Stomach (tissue), 9 donors: ENCODE results near the gene PDE3B. TPM values are rescaled to one million over a fixed set of nuclear protein-coding genes. Genes with fewer than 3 reads are reported as not detected.
"Not testable (repeated sequence)": the region's sequence is repeated elsewhere in the genome, so short reads cannot be mapped to it uniquely, and the experiment has no call there.

ENCODE experiments used
- DNase-seq, 2 donors: peaks; one replicate each; pipeline versions ENCODE4 v3.0.0 to v3.0.0-alpha.2; 2013 to 2019
- H3K27ac ChIP-seq, 5 donors: fragments of 200-600 bp in 4 of 5; sonication (generic) in 4 of 5; one replicate each; pipeline ENCODE4 v1.5.1; 2013 to 2019; ENCODE audit warnings: mild to moderate bottlenecking in 1 of 5, moderate library complexity in 1 of 5
- H3K27me3 ChIP-seq, 3 donors: fragments of 200-600 bp; sonication (generic); one replicate each; pipeline ENCODE4 v1.5.1; 2017 to 2019; ENCODE audit warnings: mixed run types in 1 of 3
- H3K36me3 ChIP-seq, 4 donors: fragments of 200-600 bp; sonication (generic); 1 replicate in 3 of 4; 2 replicates in 1 of 4; pipeline ENCODE4 v1.5.1; 2016 to 2019
- H3K4me1 ChIP-seq, 4 donors: fragments of 200-600 bp; sonication (generic); one replicate each; pipeline ENCODE4 v1.5.1; 2016 to 2019
- H3K4me3 ChIP-seq, 4 donors: fragments of 200-600 bp; sonication (generic) in 3 of 4; one replicate each; pipeline ENCODE4 v1.5.1; 2016 to 2019; ENCODE audit warnings: mild to moderate bottlenecking in 1 of 4
- H3K9me3 ChIP-seq, 4 donors: fragments of 200-600 bp; sonication (generic); one replicate each; pipeline ENCODE4 v1.5.1; 2016 to 2019
- EP300 ChIP-seq: sonication (generic); formaldehyde crosslinking; IDR thresholded peaks from one replicate; pipeline ENCODE4 v1.6.1; 2017; ENCODE audit warnings: antibody characterized with exemption
- POLR2A ChIP-seq, 4 donors: fragments of 450-650 bp; IDR thresholded peaks; one replicate each; pipeline ENCODE4 v1.6.1; 2016; ENCODE audit warnings: antibody characterized with exemption in 4 of 4, control low read depth in 2 of 4, mild to moderate bottlenecking in 1 of 4, moderate library complexity in 1 of 4
- POLR2AphosphoS5 ChIP-seq, 3 donors: sonication (generic); formaldehyde crosslinking; IDR thresholded peaks; one replicate each; pipeline ENCODE4 v1.6.1; 2016; ENCODE audit warnings: antibody characterized with exemption in 3 of 3
- WGBS, 5 donors: extraction: QIAGEN DNeasy Blood & Tissue Kit in 3 of 5; methylation state at CpG; one replicate each; pipeline versions ENCODE4 v1.1.5 to v1.1.7; 2013 to 2018; 5-methylcytosine and 5-hydroxymethylcytosine counted together
- intact Hi-C: fragments of 100-400 bp; cut with DNase I; formaldehyde crosslinking; loops from one replicate; pipeline ENCODE4 v1.15.1; 2023; ENCODE audit warnings: low total_unique reads
- polyA plus RNA-seq, 3 donors: library from polyadenylated mRNA; stranded (reverse); fragments of 200-250 nt; gene quantifications; one replicate each; pipeline ENCODE4 v1.2.3, GENCODE V29; 2013
- total RNA-seq, 5 donors: library from RNA; depleted of rRNA; stranded (reverse); fragments of >200 nt; gene quantifications; one replicate each; pipeline versions ENCODE4 v1.1.0 to v1.2.3, GENCODE V29; 2014 to 2016
- TF ChIP-seq, protein P1 (sequence below), 7 experiments: fragments of 450-650 bp in 4 of 7; fragments of 200-600 bp in 3 of 7; sonication (generic) in 3 of 7; IDR thresholded peaks; one replicate each; pipeline ENCODE4 v1.5.1; 2016 to 2019; ENCODE audit warnings: antibody characterized with exemption in 7 of 7, control low read depth in 2 of 7, mild to moderate bottlenecking in 1 of 7
- donor health status: healthy with polysubstance abuse.
- donor health status: Bipolar disorder and iron deficiency.
- donor health status: healthy.

PDE3B gene
- total and polyA plus RNA-seq, 8 donors, result 1.2 to 49.2 (median 14.2) TPM

GRCh38 chr11:14722496-14722895 is 78.9 kb downstream of the PDE3B start:
- DNase-seq, result no peak
- no peak overlapping the region for H3K4me3 ChIP-seq
- H3K4me1 ChIP-seq, result no peaks in the 10 kb centered on the region
- H3K36me3 ChIP-seq, result no peaks in the 10 kb centered on the region
- no peaks in the 10 kb centered on the region for H3K27me3 ChIP-seq
- H3K9me3 ChIP-seq, result no peaks in the 10 kb centered on the region
- no peak overlapping the region for H3K27ac ChIP-seq
- WGBS, 5 donors, result 80 to 93% (median 82%) methylated on average over 4 of the region's 4 CpGs
- intact Hi-C loops, result no loop called here
- TF ChIP-seq POLR2A (IDR thresholded peaks at IDR 0.05) (no peak), EP300 (no peak), POLR2AphosphoS5 (IDR thresholded peaks at IDR 0.05) (no peak)
- TF ChIP-seq, protein P1, sequence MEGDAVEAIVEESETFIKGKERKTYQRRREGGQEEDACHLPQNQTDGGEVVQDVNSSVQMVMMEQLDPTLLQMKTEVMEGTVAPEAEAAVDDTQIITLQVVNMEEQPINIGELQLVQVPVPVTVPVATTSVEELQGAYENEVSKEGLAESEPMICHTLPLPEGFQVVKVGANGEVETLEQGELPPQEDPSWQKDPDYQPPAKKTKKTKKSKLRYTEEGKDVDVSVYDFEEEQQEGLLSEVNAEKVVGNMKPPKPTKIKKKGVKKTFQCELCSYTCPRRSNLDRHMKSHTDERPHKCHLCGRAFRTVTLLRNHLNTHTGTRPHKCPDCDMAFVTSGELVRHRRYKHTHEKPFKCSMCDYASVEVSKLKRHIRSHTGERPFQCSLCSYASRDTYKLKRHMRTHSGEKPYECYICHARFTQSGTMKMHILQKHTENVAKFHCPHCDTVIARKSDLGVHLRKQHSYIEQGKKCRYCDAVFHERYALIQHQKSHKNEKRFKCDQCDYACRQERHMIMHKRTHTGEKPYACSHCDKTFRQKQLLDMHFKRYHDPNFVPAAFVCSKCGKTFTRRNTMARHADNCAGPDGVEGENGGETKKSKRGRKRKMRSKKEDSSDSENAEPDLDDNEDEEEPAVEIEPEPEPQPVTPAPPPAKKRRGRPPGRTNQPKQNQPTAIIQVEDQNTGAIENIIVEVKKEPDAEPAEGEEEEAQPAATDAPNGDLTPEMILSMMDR (IDR thresholded peaks at IDR 0.05), result no peak

GRCh38 chr11:14725150-14725549 is 81.5 kb downstream of the PDE3B start:
- TF ChIP-seq EP300 (no peak), POLR2AphosphoS5 (IDR thresholded peaks at IDR 0.05) (no peak), POLR2A (IDR thresholded peaks at IDR 0.05) (no peak)
- TF ChIP-seq, protein P1 (IDR thresholded peaks at IDR 0.05), result no peak
- Histone ChIP-seq H3K9me3 (no peaks in the 10 kb centered on the region), H3K27me3 (no peaks in the 10 kb centered on the region), H3K4me1 (no peaks in the 10 kb centered on the region), H3K27ac (no peak overlapping the region), H3K36me3 (no peaks in the 10 kb centered on the region), H3K4me3 (no peak overlapping the region)
- no peak for DNase-seq
- intact Hi-C loops, result no loop called here
- WGBS, 5 donors, result 86 to 100% (median 88%) methylated on average over 1 of the region's 1 CpG

DNA sequence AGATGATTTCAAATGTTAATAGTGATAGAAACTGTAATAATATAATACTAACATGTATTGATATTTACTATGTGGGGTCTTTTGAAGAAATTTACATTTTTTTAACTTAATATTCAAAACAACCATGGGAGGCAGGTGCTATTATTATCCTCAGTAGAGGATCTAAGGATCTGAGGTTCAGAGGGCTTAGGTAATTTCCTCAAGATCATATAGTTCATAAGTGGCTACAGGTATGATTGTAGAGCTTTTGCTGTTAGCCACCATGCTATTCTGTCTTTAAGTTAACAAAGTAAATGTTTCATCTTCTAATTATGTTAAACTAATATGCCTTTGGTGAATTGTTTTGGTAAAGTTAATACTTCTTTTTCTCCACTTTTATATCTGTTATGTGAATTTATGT is 83.6 kb downstream of the PDE3B start:
- no peak for DNase-seq
- Histone ChIP-seq H3K4me3 (no peak overlapping the region), H3K9me3 (no peaks in the 10 kb centered on the region), H3K27me3 (no peaks in the 10 kb centered on the region), H3K27ac (no peak overlapping the region), H3K36me3 (no peaks in the 10 kb centered on the region), H3K4me1 (no peaks in the 10 kb centered on the region)
- TF ChIP-seq, protein P1 (IDR thresholded peaks at IDR 0.05), result no peak
- TF ChIP-seq POLR2AphosphoS5 (IDR thresholded peaks at IDR 0.05) (no peak), EP300 (no peak), POLR2A (IDR thresholded peaks at IDR 0.05) (no peak)
- intact Hi-C loops, result no loop called here

DNA sequence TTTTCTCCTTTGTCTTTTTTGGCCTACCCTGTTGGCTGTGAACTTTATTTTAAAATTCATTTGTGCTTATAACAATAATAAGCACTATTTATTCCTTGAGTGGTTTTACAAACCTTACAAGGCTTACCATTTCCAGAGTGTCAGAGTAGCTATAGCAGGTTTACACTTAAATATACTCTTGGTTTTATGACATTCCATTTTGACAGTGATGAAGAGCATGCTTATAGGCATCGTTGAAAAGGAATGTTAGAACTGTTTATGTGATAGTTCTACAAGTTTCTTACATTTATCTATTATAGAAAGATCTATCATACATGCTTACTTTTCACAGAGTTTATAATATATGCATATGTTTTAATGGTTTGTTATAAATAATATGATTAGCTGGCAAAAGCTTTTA is 84.1 kb downstream of the PDE3B start:
- H3K4me3 ChIP-seq, result no peak overlapping the region
- H3K27me3 ChIP-seq, result no peaks in the 10 kb centered on the region
- TF ChIP-seq POLR2AphosphoS5 (IDR thresholded peaks at IDR 0.05) (no peak), POLR2A (IDR thresholded peaks at IDR 0.05) (no peak), EP300 (no peak)
- TF ChIP-seq, protein P1 (IDR thresholded peaks at IDR 0.05), result no peak
- intact Hi-C loops, result no loop called here
- no peaks in the 10 kb centered on the region for H3K4me1 ChIP-seq
- no peak for DNase-seq
- H3K36me3 ChIP-seq, result no peaks in the 10 kb centered on the region
- no peaks in the 10 kb centered on the region for H3K9me3 ChIP-seq
- H3K27ac ChIP-seq, result no peak overlapping the region
- WGBS, 5 donors, result 29 to 62% (median 54%) methylated on average over 1 of the region's 1 CpG

GRCh38 chr11:14740539-14740938 is 96.9 kb downstream of the PDE3B start:
- H3K9me3 ChIP-seq, H3K36me3 ChIP-seq, intact Hi-C loops, H3K4me1 ChIP-seq, H3K27ac ChIP-seq, DNase-seq, H3K27me3 ChIP-seq, H3K4me3 ChIP-seq: not testable (repeated sequence)
- 52 to 76% (median 59%) methylated on average over 2 of the region's 2 CpGs for WGBS, 5 donors
